Measurements from ENCODE around the gene CD81.

CD81 gene

GRCh38 chr11:2427721-2428321 is 50.7 kb downstream of the CD81 start:
- Mint-ChIP-seq H3K4me3 (no peak overlapping the region), H3K4me1 (no peaks in the 10 kb centered on the region), H3K27ac (no peak overlapping the region), H3K27me3 (ENCODE audit: low read depth) (no peaks in the 10 kb centered on the region), H3K9me3 (no peaks in the 10 kb centered on the region), H3K36me3 (ENCODE audit: low read depth) (no peaks in the 10 kb centered on the region)
- no peak for TF ChIP-seq CTCF (IDR thresholded peaks at IDR 0.05; ENCODE audit: unreplicated experiment in 3 of 3)

DNA sequence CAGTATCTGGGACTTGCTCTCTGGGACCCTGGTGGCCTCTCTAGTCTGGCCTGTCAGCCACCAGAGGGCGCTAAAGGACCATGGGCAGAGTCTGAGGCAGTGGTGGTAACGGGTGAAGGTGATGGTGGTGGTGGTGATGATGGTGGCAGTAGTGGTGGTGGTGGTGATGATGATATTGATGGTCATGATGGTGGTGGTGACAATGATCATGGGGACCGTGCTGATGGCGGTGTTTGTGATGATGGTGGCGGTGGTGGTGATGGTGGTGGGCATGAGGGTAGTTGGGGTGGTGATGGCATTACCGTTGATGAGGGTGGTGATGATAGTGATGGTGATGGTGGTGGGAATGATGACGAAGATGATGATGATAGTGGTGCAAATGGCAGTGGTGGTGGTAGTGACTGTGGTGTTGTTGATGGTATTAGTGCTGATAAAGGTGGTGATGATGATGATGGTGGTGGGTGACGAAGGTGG is 51.2 kb downstream of the CD81 start:
- no peak overlapping the region for H3K27ac Mint-ChIP-seq
- no peaks in the 10 kb centered on the region for H3K36me3 Mint-ChIP-seq (ENCODE audit: low read depth)
- TF ChIP-seq CTCF (IDR thresholded peaks at IDR 0.05; ENCODE audit: unreplicated experiment in 3 of 3) = peak; percentile 71 to 76 (median 72)
- no peak overlapping the region for H3K4me3 Mint-ChIP-seq
- H3K4me1 Mint-ChIP-seq = no peaks in the 10 kb centered on the region
- H3K9me3 Mint-ChIP-seq = no peaks in the 10 kb centered on the region
- H3K27me3 Mint-ChIP-seq (ENCODE audit: low read depth) = no peaks in the 10 kb centered on the region

GRCh38 chr11:2431395-2431794 is 54.3 kb downstream of the CD81 start:
- no peaks in the 10 kb centered on the region for H3K27me3 Mint-ChIP-seq (ENCODE audit: low read depth)
- no peak overlapping the region for H3K27ac Mint-ChIP-seq
- TF ChIP-seq CTCF (IDR thresholded peaks at IDR 0.05; ENCODE audit: unreplicated experiment in 3 of 3) = no peak
- H3K4me1 Mint-ChIP-seq = no peaks in the 10 kb centered on the region
- H3K4me3 Mint-ChIP-seq = no peak overlapping the region
- H3K36me3 Mint-ChIP-seq (ENCODE audit: low read depth) = no peaks in the 10 kb centered on the region
- H3K9me3 Mint-ChIP-seq = no peaks in the 10 kb centered on the region

- Mint-ChIP-seq H3K4me3 (no peak overlapping the region), H3K27ac (no peak overlapping the region), H3K4me1 (no peaks in the 10 kb centered on the region), H3K9me3 (no peaks in the 10 kb centered on the region), H3K27me3 (ENCODE audit: low read depth) (peaks cover 3% of the 10 kb centered on the region), H3K36me3 (ENCODE audit: low read depth) (no peaks in the 10 kb centered on the region)
- no peak for TF ChIP-seq CTCF (IDR thresholded peaks at IDR 0.05; ENCODE audit: unreplicated experiment in 3 of 3)
Observed at GRCh38 chr11:2432171-2432621, 55.1 kb downstream of the CD81 start.

- no peaks in the 10 kb centered on the region for H3K4me1 Mint-ChIP-seq
- H3K27me3 Mint-ChIP-seq (ENCODE audit: low read depth) = peaks cover 7% of the 10 kb centered on the region
- no peaks in the 10 kb centered on the region for H3K36me3 Mint-ChIP-seq (ENCODE audit: low read depth)
Observed at GRCh38 chr11:2432628-2433071, 55.5 kb downstream of the CD81 start.

More at GRCh38 chr11:2432628-2433071, 55.5 kb downstream of the CD81 start:
- Mint-ChIP-seq H3K4me3 (no peak overlapping the region), H3K27ac (no peak overlapping the region), H3K9me3 (no peaks in the 10 kb centered on the region)
- TF ChIP-seq CTCF (IDR thresholded peaks at IDR 0.05; ENCODE audit: unreplicated experiment in 3 of 3) = no peak

Data from nephron (organoid).